ENCODE measurements around the gene SPPL3. TPM values are rescaled to one million over a fixed set of nuclear protein-coding genes. Genes with fewer than 3 reads are reported as not detected.
"Not testable (repeated sequence)": the region's sequence is repeated elsewhere in the genome, so short reads cannot be mapped to it uniquely, and the experiment has no call there.

Gene SPPL3
- total and polyA plus RNA-seq, 5 experiments from 2014 or later: 23.3 to 56.2 (median 37.3) TPM

GRCh38 chr12:120914794-120915193, 10.6 kb upstream of the SPPL3 start:
- H3K27ac Mint-ChIP-seq: no peak overlapping the region
- peaks cover 0 to 31% (median 9%) of the 10 kb centered on the region in 9 donors for H3K9me3 Mint-ChIP-seq
- no peak for DNase-seq
- no peaks in the 10 kb centered on the region for H3K27me3 Mint-ChIP-seq
- H3K36me3 Mint-ChIP-seq: peaks cover 3 to 12% (median 7%) of the 10 kb centered on the region in 3 donors
- H3K4me1 Mint-ChIP-seq: no peaks in the 10 kb centered on the region
- POLR2A ChIA-PET: interaction anchor here (0.7 kb wide), 1 partner anchor 10 kb away, joined by 3 read pairs; the partner anchor contains the start of gene SPPL3
- no peak overlapping the region for H3K4me3 Mint-ChIP-seq
- no peak for ATAC-seq

- H3K27me3 Mint-ChIP-seq: no peaks in the 10 kb centered on the region
- ATAC-seq (no peak), DNase-seq (no peak)
- POLR2A ChIA-PET: no interaction called here
- H3K36me3 Mint-ChIP-seq: no peaks in the 10 kb centered on the region
- H3K4me1 Mint-ChIP-seq: peaks cover under 1 to 6% (median 3%) of the 10 kb centered on the region in 4 donors
- H3K9me3 Mint-ChIP-seq: peaks cover 0 to 1% (median 0%) of the 10 kb centered on the region in 9 donors
- no peak overlapping the region for H3K27ac Mint-ChIP-seq
- no peak overlapping the region for H3K4me3 Mint-ChIP-seq
Measured at GRCh38 chr12:120909633-120910298, 5.6 kb upstream of the SPPL3 start.

- Mint-ChIP-seq H3K9me3 (no peaks in the 10 kb centered on the region), H3K27me3 (no peaks in the 10 kb centered on the region), H3K36me3 (no peaks in the 10 kb centered on the region), H3K4me3 (peak overlapping the region in 9 of 10 donors; percentile 15 to 77 (median 53)), H3K27ac (peak overlapping the region in 8 of 10 donors; percentile 23 to 92 (median 38)), H3K4me1 (peaks cover 22 to 30% (median 26%) of the 10 kb centered on the region in 4 donors)
- DNase-seq (no peak), ATAC-seq (no peak)
- POLR2A ChIA-PET: interaction anchor here (0.6 kb wide), 1 partner anchor 123 kb away, joined by 5 read pairs; no protein-coding TSS in a partner anchor
Measured at GRCh38 chr12:120905856-120906384, 1.8 kb upstream of the SPPL3 start.

- POLR2A ChIA-PET: interaction anchor here (0.6 to 1.5 kb wide), 7 partner anchors 17 to 612 kb away, joined by 3 to 5 read pairs (median 3); partner anchors contain the start of genes C12orf43, P2RX7 and RNU4-2
- Mint-ChIP-seq H3K36me3 (peaks cover 0 to 17% (median 0%) of the 10 kb centered on the region in 3 donors), H3K9me3 (no peaks in the 10 kb centered on the region), H3K27ac (peak overlapping the region; percentile 95 to 99 (median 98)), H3K4me1 (peaks cover 24 to 48% (median 43%) of the 10 kb centered on the region in 4 donors), H3K27me3 (no peaks in the 10 kb centered on the region), H3K4me3 (peak overlapping the region; percentile 91 to 99 (median 99))
- DNase-seq: peak; percentile 54 to 87 (median 68)
- peak; percentile 72 to 74 for ATAC-seq
Measured at GRCh38 chr12:120903412-120904196, 554 bp downstream of the SPPL3 start.

GRCh38 chr12:120902846-120903411, 1.2 kb downstream of the SPPL3 start:
- H3K4me1 Mint-ChIP-seq: peaks cover 26 to 54% (median 49%) of the 10 kb centered on the region in 4 donors
- ATAC-seq: no peak

GRCh38 chr12:120901818-120902217, 2.3 kb downstream of the SPPL3 start:
- H3K27ac Mint-ChIP-seq: peak overlapping the region in 8 of 10 donors; percentile 4 to 99 (median 88)
- DNase-seq (no peak), ATAC-seq (no peak)
- POLR2A ChIA-PET: interaction anchor here (0.7 kb wide), 1 partner anchor 130 kb away, joined by 4 read pairs; no protein-coding TSS in a partner anchor
- peak overlapping the region in 9 of 10 donors; percentile 26 to 99 (median 99) for H3K4me3 Mint-ChIP-seq
- no peaks in the 10 kb centered on the region for H3K9me3 Mint-ChIP-seq
- peaks cover 0 to 21% (median 0%) of the 10 kb centered on the region in 3 donors for H3K36me3 Mint-ChIP-seq
- H3K27me3 Mint-ChIP-seq: no peaks in the 10 kb centered on the region
- peaks cover 28 to 60% (median 54%) of the 10 kb centered on the region in 4 donors for H3K4me1 Mint-ChIP-seq

More at GRCh38 chr12:120902846-120903411, 1.2 kb downstream of the SPPL3 start:
- Mint-ChIP-seq H3K9me3 (no peaks in the 10 kb centered on the region), H3K27ac (peak overlapping the region; percentile 95 to 99 (median 98)), H3K36me3 (peaks cover 0 to 21% (median 0%) of the 10 kb centered on the region in 3 donors), H3K4me3 (peak overlapping the region; percentile 91 to 99 (median 99)), H3K27me3 (no peaks in the 10 kb centered on the region)
- POLR2A ChIA-PET: interaction anchor here (0.6 to 1.4 kb wide), 3 partner anchors 46 to 1175 kb away, joined by 3 to 4 read pairs (median 3); partner anchors contain the start of gene P2RX7
- DNase-seq: no peak

- Mint-ChIP-seq H3K4me1 (peaks cover 32 to 64% (median 59%) of the 10 kb centered on the region in 4 donors), H3K36me3 (peaks cover 0 to 26% (median 0%) of the 10 kb centered on the region in 3 donors)
- H3K27ac Mint-ChIP-seq, DNase-seq, H3K9me3 Mint-ChIP-seq, POLR2A ChIA-PET, ATAC-seq, H3K27me3 Mint-ChIP-seq, H3K4me3 Mint-ChIP-seq: not testable (repeated sequence)
Measured at GRCh38 chr12:120901101-120901500, 3.1 kb downstream of the SPPL3 start.

GRCh38 chr12:120895532-120895931, 8.6 kb downstream of the SPPL3 start:
- no peak overlapping the region for H3K4me3 Mint-ChIP-seq
- peaks cover 0 to 60% (median 8%) of the 10 kb centered on the region in 3 donors for H3K36me3 Mint-ChIP-seq
- no peak for ATAC-seq
- H3K27me3 Mint-ChIP-seq: no peaks in the 10 kb centered on the region
- POLR2A ChIA-PET: interaction anchor here (0.6 kb wide), 1 partner anchor 18 kb away, joined by 3 read pairs; no protein-coding TSS in a partner anchor
- H3K9me3 Mint-ChIP-seq: no peaks in the 10 kb centered on the region
- H3K4me1 Mint-ChIP-seq: peaks cover 29 to 77% (median 72%) of the 10 kb centered on the region in 4 donors
- DNase-seq: no peak
- no peak overlapping the region for H3K27ac Mint-ChIP-seq

- no peak for ATAC-seq
- Mint-ChIP-seq H3K9me3 (no peaks in the 10 kb centered on the region), H3K36me3 (peaks cover 0 to 48% (median 8%) of the 10 kb centered on the region in 3 donors), H3K4me1 (peaks cover 25 to 69% (median 64%) of the 10 kb centered on the region in 4 donors), H3K4me3 (peak overlapping the region in 5 of 10 donors; percentile 3 to 66 (median 45)), H3K27ac (peak overlapping the region in 6 of 10 donors; percentile 5 to 77 (median 39)), H3K27me3 (no peaks in the 10 kb centered on the region)
- POLR2A ChIA-PET: interaction anchor here (1.6 kb wide), 1 partner anchor 16 kb away, joined by 3 read pairs; no protein-coding TSS in a partner anchor
- no peak for DNase-seq
Measured at GRCh38 chr12:120892265-120892664, 11.9 kb downstream of the SPPL3 start.

GRCh38 chr12:120890963-120891362, 13.2 kb downstream of the SPPL3 start:
- DNase-seq: no peak
- Mint-ChIP-seq H3K27me3 (no peaks in the 10 kb centered on the region), H3K9me3 (no peaks in the 10 kb centered on the region), H3K36me3 (peaks cover 0 to 42% (median 8%) of the 10 kb centered on the region in 3 donors), H3K4me3 (no peak overlapping the region), H3K4me1 (peaks cover 28 to 75% (median 68%) of the 10 kb centered on the region in 4 donors), H3K27ac (no peak overlapping the region)
- POLR2A ChIA-PET: interaction anchor here (0.7 to 1.6 kb wide), 2 partner anchors 9 to 14 kb away, joined by 3 to 6 read pairs; no protein-coding TSS in a partner anchor
- ATAC-seq: no peak

- Mint-ChIP-seq H3K9me3 (no peaks in the 10 kb centered on the region), H3K27ac (peak overlapping the region in 3 of 10 donors; percentile 25 to 58 (median 33)), H3K4me1 (peaks cover 25 to 80% (median 66%) of the 10 kb centered on the region in 4 donors), H3K27me3 (no peaks in the 10 kb centered on the region), H3K4me3 (peak overlapping the region in 5 of 10 donors; percentile 16 to 67 (median 41)), H3K36me3 (peaks cover 0 to 21% (median 0%) of the 10 kb centered on the region in 3 donors)
- ATAC-seq: peak in 1 of 2 donors; percentile 31
- peak in 1 of 10 donors; percentile 17 for DNase-seq
- POLR2A ChIA-PET: no interaction called here
Measured at GRCh38 chr12:120887253-120888043, 16.7 kb downstream of the SPPL3 start.
